ENCODE results near the gene RNF144B. TPM values are rescaled to one million over a fixed set of nuclear protein-coding genes. Genes with fewer than 3 reads are reported as not detected.

RNF144B gene
- total and polyA plus RNA-seq, 2 of the 8 experiments (the other 6 are each of a cell fraction or from before 2014, with no cell fraction given): 1.8 to 11.2 TPM

DNA sequence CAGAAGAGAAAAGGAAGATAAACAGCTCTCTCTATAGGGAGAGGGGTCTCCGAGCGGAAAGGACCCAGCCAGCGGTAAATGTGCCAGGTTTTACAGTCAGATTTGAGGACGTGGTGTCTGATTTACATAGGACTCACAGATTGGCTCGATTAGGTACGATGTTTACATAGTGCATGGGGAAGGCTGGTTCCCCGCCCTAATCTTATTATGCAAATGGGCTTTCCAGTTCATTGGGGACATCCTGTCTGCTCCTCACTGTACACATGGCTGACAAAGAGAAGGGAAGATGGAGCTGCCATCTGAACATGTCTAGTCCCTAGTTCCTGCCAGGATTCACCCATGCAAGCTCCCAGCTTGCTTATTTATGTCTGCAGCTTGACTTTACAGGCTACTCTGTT, 119.9 kb downstream of the RNF144B start:
- Histone ChIP-seq H2BK120ac (replicated peaks; ENCODE audit: low read depth, low read length) (no peak overlapping the region), H3K14ac (ENCODE audit: insufficient read length) (no peak overlapping the region), H3K56ac (replicated peaks; ENCODE audit: insufficient read length, low read depth, low read length) (no peak overlapping the region), H2AK5ac (ENCODE audit: low read depth, low read length) (no peak overlapping the region), H3K79me1 (ENCODE audit: low read depth, low read length) (no peaks in the 10 kb centered on the region), H2BK20ac (ENCODE audit: low read length) (no peak overlapping the region), H2AFZ (ENCODE audit: low read length) (no peak overlapping the region; the same call in 1 of the 2 replicates), H3K9me3 (ENCODE audit: insufficient read depth in 2 of 2, low read depth in 1 of 2, low read length in 1 of 2) (no peaks in the 10 kb centered on the region), H3K18ac (ENCODE audit: extremely low read depth, low read length) (no peak overlapping the region), H3K23ac (ENCODE audit: insufficient read length) (no peak overlapping the region), H3K27me3 (replicated peaks in 1 of 4; ENCODE audit: control insufficient read depth in 3 of 4, extremely low read depth in 1 of 4, insufficient read depth in 3 of 4, low read length in 3 of 4) (no peaks in the 10 kb centered on the region), H3K4ac (replicated peaks; ENCODE audit: insufficient read length, low read depth, low read length) (no peak overlapping the region), H3K27ac (ENCODE audit: low read depth, low read length) (no peak overlapping the region), H3K23me2 (ENCODE audit: low read depth, low read length) (no peaks in the 10 kb centered on the region), H4K91ac (replicated peaks; ENCODE audit: insufficient read length, low read length) (no peak overlapping the region), H2BK15ac (ENCODE audit: low read length) (no peak overlapping the region), H3K36me3 (ENCODE audit: control insufficient read depth in 2 of 4, insufficient read depth in 4 of 4, low read length in 3 of 4) (no peaks in the 10 kb centered on the region), H3K4me2 (ENCODE audit: insufficient read depth in 1 of 2, low read depth in 2 of 2, low read length in 2 of 2) (no peak overlapping the region), H2BK12ac (ENCODE audit: low read depth, low read length) (no peak overlapping the region), H2BK5ac (ENCODE audit: low read depth, low read length) (no peak overlapping the region), H3K9ac (replicated peaks in 1 of 4; ENCODE audit: extremely low read depth in 1 of 4, low read depth in 3 of 4, low read length in 3 of 4) (no peak overlapping the region), H4K5ac (ENCODE audit: insufficient read length, low read depth, low read length) (no peak overlapping the region), H3K4me3 (ENCODE audit: extremely low read depth in 1 of 4, insufficient read depth in 2 of 4, low read depth in 3 of 4, low read length in 4 of 4) (no peak overlapping the region), H4K8ac (ENCODE audit: extremely low read depth, insufficient read depth, low read length) (no peak overlapping the region), H3K4me1 (replicated peaks in 1 of 4; ENCODE audit: control insufficient read depth in 3 of 4, insufficient read depth in 4 of 4, low read length in 3 of 4) (no peaks in the 10 kb centered on the region), H4K20me1 (replicated peaks in 1 of 2; ENCODE audit: control insufficient read depth in 1 of 2, insufficient read depth in 2 of 2, low read length in 2 of 2) (no peaks in the 10 kb centered on the region), H3K79me2 (ENCODE audit: control insufficient read depth in 1 of 2, insufficient read depth in 2 of 2, low read length in 2 of 2) (no peaks in the 10 kb centered on the region)
- no peak for DNase-seq (ENCODE audit: low read depth in 1 of 2, low spot score in 2 of 2)
- ChIA-PET CTCF (ENCODE audit: partially characterized antibody) (interaction anchor here (0.7 to 15.6 kb wide), 5 partner anchors 15 to 385 kb away, joined by 3 to 268 read pairs (median 4); partner anchors contain the start of gene RNF144B), POLR2A (ENCODE audit: partially characterized antibody) (interaction anchor here (1.4 to 1.6 kb wide), 2 partner anchors 179 to 240 kb away, joined by 3 read pairs; no protein-coding TSS in a partner anchor)
- FAIRE-seq: no peak
- 89% methylated on average over 7 of the region's 7 CpGs; no CpG with 5 or more reads in 1 of the 2 experiments for WGBS, 2 experiments (ENCODE audit: extremely low coverage in 1 of 2, insufficient coverage in 1 of 2, insufficient read length in 1 of 2, insufficient replicate concordance in 2 of 2, low coverage in 1 of 2, low lambda C conversion rate in 2 of 2, missing lambda C conversion rate in 1 of 2)
- TF ChIP-seq PHF8 (conservative IDR thresholded peaks at IDR 0.05; ENCODE audit: low read depth, low read length) (no peak), CBX5 (IDR thresholded peaks at IDR 0.05; ENCODE audit: low read depth, low read length) (no peak), CREB1 (IDR thresholded peaks at IDR 0.05) (no peak), ZNF274 (IDR thresholded peaks at IDR 0.05; ENCODE audit: borderline replicate concordance, extremely low read depth, low read length) (no peak), GABPA (IDR thresholded peaks at IDR 0.05; ENCODE audit: borderline replicate concordance, insufficient read depth, low read length) (no peak), USF2 (IDR thresholded peaks at IDR 0.05; ENCODE audit: low read length) (no peak), ASH2L (IDR thresholded peaks at IDR 0.05; ENCODE audit: low read length) (no peak), FOSL1 (IDR thresholded peaks at IDR 0.05; ENCODE audit: insufficient read depth, low read depth, low read length) (no peak), RAD21 (IDR thresholded peaks at IDR 0.05 in 1 of 2, conservative IDR thresholded peaks at IDR 0.05 in 1 of 2; ENCODE audit: low read depth in 2 of 2, low read length in 2 of 2) (no peak)
- TF ChIP-seq, protein P1, sequence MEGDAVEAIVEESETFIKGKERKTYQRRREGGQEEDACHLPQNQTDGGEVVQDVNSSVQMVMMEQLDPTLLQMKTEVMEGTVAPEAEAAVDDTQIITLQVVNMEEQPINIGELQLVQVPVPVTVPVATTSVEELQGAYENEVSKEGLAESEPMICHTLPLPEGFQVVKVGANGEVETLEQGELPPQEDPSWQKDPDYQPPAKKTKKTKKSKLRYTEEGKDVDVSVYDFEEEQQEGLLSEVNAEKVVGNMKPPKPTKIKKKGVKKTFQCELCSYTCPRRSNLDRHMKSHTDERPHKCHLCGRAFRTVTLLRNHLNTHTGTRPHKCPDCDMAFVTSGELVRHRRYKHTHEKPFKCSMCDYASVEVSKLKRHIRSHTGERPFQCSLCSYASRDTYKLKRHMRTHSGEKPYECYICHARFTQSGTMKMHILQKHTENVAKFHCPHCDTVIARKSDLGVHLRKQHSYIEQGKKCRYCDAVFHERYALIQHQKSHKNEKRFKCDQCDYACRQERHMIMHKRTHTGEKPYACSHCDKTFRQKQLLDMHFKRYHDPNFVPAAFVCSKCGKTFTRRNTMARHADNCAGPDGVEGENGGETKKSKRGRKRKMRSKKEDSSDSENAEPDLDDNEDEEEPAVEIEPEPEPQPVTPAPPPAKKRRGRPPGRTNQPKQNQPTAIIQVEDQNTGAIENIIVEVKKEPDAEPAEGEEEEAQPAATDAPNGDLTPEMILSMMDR (IDR thresholded peaks at IDR 0.05; ENCODE audit: control extremely low read depth in 1 of 3, insufficient read depth in 1 of 3, low read depth in 1 of 3, low read length in 3 of 3): no peak

Measured in H1 (cell line).